ENCODE measurements around the gene CKMT2.
A peak's percentile ranks its signal among the peaks of the same experiment; 100 is the strongest.
"Not testable (repeated sequence)": the region's sequence is repeated elsewhere in the genome, so short reads cannot be mapped to it uniquely, and the experiment has no call there.

Gene CKMT2

DNA sequence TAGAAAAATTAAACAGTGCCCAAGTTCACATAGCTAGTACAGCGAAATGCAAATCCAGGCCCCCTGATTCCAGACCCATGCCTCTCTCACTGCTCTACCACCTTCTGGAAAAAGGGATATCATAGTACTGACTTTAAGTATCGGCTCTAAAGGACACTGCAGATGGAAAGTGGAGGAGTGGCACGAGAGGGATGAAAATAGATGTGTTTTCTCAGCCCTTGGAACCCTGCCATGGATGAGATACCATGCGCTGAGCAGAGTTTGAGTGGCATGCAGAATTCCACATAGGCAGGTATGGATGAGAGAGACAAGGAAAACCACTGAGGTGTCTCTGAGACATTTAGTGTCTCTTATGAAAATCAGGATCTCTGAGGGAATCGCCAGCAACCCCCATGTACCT is 18.8 kb downstream of the CKMT2 start:
- no peak for DNase-seq (ENCODE audit: low read depth in 2 of 2)

DNA sequence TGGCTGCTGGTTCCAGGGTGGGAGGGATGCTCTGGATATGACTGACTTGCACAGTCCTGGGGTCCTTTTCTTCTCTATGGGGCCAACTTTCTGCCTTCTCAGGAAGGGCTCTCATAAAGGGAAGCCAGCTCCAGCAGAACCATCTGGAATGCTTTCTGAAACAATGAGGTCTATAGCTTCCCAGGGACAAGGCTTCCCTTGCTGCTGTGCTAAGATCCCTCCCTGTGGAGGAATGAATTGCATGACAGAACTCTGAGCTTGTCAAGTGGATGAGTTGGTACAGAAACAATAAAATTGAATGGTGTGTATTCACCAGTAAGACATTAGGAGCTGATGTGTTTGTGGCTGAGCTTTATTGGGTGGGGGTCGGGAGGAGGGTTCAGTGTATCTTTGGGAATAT is 19.8 kb downstream of the CKMT2 start:
- no peak for DNase-seq (ENCODE audit: low read depth in 2 of 2)

GRCh38 chr5:81253875-81254274 is 20.8 kb downstream of the CKMT2 start:
- no peak for DNase-seq (ENCODE audit: low read depth in 2 of 2)

DNA sequence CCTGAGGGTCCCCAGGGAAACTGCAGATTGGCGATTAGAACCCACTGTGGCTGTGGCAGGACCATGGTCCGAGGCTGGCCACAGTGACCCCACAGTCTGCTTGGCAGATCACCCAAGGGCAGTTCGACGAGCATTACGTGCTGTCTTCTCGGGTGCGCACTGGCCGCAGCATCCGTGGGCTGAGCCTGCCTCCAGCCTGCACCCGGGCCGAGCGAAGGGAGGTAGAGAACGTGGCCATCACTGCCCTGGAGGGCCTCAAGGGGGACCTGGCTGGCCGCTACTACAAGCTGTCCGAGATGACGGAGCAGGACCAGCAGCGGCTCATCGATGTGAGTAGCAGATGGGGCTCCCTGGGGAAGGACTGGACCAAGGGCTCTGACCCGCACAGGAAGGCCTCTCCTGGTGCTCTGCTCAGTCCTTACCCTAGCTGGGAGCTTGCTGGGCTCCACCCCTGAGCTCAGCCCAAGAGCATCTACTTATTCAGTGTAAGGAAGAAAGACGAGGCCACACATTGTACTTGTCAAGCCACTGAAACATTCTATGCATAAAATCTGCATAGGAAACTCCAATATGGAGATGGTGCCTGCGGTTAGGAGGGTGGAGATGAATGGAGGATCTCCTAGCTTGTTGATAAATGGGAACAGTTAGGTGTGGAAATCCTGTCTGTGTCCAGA is 21.9 kb downstream of the CKMT2 start:
- no peak for DNase-seq (ENCODE audit: low read depth in 2 of 2)

GRCh38 chr5:81256766-81257165 is 23.6 kb downstream of the CKMT2 start:
- DNase-seq (ENCODE audit: low read depth in 2 of 2), result no peak

- DNase-seq (ENCODE audit: low read depth in 2 of 2), result not testable (repeated sequence)
Observed at GRCh38 chr5:81262796-81263195, 29.7 kb downstream of the CKMT2 start.

GRCh38 chr5:81265101-81265500 is 32.0 kb downstream of the CKMT2 start:
- no peak for DNase-seq (ENCODE audit: low read depth in 2 of 2)

GRCh38 chr5:81268521-81269196 is 35.5 kb downstream of the CKMT2 start:
- no peak for DNase-seq (ENCODE audit: low read depth in 2 of 2)

- DNase-seq (ENCODE audit: low read depth in 2 of 2), result no peak
Observed at GRCh38 chr5:81269751-81270393, 36.8 kb downstream of the CKMT2 start.

- DNase-seq (ENCODE audit: low read depth in 2 of 2), result not testable (repeated sequence)
Observed at GRCh38 chr5:81270394-81271027, 37.4 kb downstream of the CKMT2 start.

- DNase-seq (ENCODE audit: low read depth in 2 of 2), result no peak
Observed at GRCh38 chr5:81283976-81284375, 50.9 kb downstream of the CKMT2 start.

DNA sequence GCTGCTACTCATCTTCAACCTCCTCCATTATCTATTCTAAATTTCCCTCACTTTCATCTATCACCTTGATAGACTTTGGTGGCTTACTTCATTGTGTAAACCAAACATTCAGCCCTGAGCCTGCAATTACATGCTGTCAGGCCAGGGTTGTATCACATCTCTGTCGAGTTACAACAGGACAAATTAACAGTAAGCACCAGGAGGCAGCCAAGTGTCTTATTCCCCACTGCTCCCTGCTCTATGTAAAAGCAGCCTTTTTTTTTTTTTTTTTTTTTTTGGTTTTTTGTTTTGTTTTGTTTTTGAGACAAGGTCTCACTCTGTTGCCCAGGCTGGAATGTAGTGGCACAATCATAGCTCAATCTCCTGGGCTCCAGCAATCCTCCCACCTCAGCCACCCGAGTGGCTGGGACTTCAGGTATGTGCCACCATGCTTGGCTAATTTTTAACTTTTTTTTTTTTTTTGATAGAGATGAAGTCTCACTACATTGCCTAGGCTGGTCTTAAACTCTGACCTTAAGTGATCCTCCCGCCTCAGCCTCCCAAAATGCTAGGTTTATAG is 53.0 kb downstream of the CKMT2 start:
- no peak for DNase-seq (ENCODE audit: low read depth in 2 of 2)

DNA sequence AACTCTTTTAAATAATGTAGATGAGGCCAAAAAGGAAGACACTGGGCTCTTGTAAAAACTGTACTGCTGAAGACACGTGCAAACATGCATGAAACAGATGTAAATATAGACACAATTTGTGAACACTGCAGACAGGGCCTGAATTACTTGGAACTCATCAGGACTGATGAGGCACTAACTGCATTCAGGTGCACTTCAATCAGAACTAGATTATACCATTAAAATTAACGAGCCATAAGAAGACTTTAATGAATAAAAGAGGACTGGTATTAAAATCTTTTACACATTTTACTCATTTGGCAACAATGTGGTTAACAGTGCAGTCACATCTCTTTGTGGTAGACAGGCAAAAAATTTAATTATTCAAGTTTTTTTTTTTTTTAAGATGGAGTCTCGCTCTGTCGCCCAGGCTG is 54.9 kb downstream of the CKMT2 start:
- no peak for DNase-seq (ENCODE audit: low read depth in 2 of 2)

GRCh38 chr5:81290146-81290545 is 57.0 kb downstream of the CKMT2 start:
- DNase-seq (ENCODE audit: low read depth in 2 of 2), result no peak

GRCh38 chr5:81292130-81292529 is 59.0 kb downstream of the CKMT2 start:
- no peak for DNase-seq (ENCODE audit: low read depth in 2 of 2)

DNA sequence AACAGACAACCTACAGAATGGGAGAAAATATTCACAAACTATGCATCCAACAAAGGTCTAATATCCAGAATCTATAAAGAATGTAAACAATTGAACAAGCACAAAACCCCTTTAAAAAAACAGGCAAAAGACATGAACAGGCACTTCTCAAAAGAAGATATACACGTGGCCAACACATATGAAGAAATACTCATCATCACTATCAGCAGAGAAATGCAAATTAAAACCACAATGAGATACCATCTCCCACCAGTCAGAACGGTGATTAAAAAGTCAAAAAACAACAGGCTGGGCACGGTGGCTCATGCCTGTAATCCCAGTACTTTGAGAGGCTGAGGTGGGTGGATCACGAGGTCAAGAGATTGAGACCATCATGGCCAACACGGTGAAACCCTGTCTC is 60.9 kb downstream of the CKMT2 start:
- not testable (repeated sequence) for DNase-seq (ENCODE audit: low read depth in 2 of 2)

GRCh38 chr5:81297531-81297930 is 64.4 kb downstream of the CKMT2 start:
- no peak for DNase-seq (ENCODE audit: low read depth in 2 of 2)

GRCh38 chr5:81300921-81301270 is 67.8 kb downstream of the CKMT2 start:
- no peak for DNase-seq (ENCODE audit: low read depth in 2 of 2)

DNA sequence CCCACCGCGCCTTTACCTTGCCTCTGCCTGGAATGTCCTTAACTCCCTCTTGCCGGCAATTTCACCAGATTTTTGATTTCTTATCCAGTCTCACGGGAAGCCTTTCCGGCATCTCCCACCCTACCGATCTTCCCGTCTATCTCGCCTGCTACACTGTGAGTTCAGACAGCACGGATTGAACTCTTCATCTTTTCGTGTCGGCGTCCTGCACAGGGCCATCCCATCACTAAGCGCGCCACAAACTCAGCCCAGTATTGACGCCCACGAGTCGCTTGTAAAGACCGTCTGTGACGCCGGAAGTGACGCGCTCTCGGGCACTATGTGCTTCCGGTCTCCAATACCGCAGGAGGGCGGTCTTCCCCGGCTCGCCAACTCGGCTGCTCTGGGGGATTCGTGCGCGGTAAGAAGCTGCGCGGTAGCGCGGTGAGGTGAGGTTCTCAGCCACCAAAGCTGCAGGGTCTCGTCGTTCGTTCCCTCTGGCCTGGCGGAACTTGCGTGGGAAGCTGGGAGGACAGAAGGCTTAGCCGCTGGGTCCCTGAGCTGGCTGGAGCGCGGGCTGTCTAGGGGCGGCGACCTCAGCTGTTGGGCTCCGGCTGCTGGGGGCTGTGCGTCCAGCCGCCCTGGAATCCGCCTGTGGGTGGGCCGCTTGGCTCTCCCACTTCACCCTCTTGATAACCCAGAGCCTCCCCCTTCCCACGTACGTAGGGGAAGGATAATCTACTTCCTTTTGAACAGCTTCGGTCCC is 68.3 kb downstream of the CKMT2 start, which contains the start of gene ZCCHC9:
ZCCHC9 (plus strand) TSS at position 317 of the 745 bp plus-strand sequence. CDS start 3,171 bp downstream, outside the sequence.
- peak; percentile 71 to 79 for DNase-seq (ENCODE audit: low read depth in 2 of 2)

- no peak for DNase-seq (ENCODE audit: low read depth in 2 of 2)
Observed at GRCh38 chr5:81302596-81302995, 69.5 kb downstream of the CKMT2 start.

DNA sequence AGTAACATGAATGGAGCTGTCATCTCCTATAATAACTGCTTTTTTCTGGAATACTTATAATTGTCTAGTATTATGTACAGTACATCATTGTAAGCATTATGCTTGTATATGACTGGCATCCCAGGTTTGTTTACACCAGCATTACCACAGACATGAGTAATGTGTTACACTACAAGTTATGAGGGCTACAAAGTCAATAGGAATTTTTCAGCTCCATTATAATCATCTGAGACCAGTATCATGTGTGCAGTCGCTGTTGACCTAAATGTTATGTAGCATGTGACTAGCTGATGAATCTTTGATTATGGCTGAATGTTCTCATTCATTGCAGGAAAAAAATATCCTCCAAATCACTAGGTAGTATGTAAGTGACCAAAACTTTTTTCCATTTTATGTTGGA is 70.4 kb downstream of the CKMT2 start:
- DNase-seq (ENCODE audit: low read depth in 2 of 2), result no peak

DNA sequence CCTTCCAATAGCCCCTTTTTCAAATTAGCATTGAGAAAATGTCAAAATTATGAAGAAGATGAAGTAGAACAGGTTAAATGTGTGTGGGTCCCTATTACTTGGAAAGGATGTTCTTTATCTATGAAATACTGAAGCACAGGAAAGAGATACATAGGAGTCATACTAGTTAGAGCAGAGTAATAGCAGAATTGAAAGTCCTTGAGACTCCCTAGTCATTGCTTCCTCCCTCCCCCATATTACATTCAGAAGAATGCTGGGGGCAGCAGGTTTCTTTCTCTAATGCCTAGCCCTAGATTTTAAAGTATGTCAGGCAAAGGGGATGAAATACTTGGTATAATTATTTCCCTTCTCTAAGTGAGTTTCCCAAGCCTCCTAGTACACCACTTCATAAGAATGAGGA is 72.7 kb downstream of the CKMT2 start:
- DNase-seq (ENCODE audit: low read depth in 2 of 2), result no peak

Data from stimulated activated CD4-positive, alpha-beta T cell treated with anti-CD3 and anti-CD28 coated beads, Interleukin-1b, Interleukin-23, amount 100 ng/mL, for 1 hour (primary cell).